ENCODE results near the gene PRPF19.

PRPF19 gene

DNA sequence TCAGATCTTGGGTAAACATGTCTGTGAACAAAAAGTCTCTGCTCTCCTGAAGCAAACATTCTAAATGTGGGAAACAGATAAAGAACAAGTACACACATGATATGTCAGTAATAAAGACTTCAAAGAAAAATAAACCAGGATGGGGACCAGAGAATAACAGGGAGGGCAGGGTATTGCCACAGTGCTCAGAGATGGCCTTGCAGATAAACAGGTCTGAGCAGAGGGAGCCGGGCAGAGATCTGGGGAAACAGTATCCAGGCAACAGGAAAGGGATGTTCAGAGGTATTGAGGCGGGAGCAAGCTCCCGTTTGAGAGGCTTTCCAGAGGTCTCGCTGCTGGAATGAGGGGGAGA, 61.5 kb downstream of the PRPF19 start:
- peak in 1 of 51 donors; percentile 12 for DNase-seq

DNA sequence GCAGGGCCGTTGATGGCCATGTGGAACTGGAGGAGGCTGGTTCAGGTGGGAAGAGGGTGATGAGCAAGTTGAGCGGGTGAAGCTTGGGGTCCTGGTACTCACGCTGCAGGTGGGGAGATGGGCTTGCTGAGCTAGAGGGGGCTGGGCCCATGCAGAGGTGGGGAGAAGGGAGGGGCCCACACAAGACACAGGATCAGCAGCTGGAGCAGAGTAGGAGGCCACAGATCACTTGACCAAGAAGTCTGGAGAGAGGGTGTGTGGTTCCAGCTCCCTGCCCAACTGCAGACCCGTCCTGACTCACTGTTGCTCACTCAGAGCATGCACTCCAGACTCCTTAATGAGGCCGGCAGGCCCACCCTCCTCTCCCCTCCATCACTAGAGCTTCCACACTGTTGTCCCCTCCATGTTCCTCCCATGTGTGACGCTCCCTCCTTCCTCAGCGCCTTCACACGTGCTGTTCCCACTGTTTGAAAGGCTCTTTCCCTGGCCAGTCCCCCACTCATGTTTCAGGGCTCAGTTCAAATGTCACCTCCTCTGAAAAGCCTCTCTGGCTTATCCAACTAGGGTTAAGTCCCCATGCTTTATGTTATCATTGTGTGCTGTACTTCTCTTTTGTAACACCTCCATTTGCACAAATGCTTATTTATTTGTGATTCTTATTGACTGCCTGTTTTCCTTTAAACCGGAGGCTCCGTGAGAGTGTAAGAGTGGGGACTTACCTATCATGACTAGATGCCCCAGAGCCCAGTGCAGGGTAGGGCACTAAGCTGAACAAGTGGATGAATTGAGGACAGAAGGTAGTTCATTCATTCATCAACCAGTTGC, 62.1 kb downstream of the PRPF19 start:
- DNase-seq: peak in 1 of 51 donors; percentile 12

DNA sequence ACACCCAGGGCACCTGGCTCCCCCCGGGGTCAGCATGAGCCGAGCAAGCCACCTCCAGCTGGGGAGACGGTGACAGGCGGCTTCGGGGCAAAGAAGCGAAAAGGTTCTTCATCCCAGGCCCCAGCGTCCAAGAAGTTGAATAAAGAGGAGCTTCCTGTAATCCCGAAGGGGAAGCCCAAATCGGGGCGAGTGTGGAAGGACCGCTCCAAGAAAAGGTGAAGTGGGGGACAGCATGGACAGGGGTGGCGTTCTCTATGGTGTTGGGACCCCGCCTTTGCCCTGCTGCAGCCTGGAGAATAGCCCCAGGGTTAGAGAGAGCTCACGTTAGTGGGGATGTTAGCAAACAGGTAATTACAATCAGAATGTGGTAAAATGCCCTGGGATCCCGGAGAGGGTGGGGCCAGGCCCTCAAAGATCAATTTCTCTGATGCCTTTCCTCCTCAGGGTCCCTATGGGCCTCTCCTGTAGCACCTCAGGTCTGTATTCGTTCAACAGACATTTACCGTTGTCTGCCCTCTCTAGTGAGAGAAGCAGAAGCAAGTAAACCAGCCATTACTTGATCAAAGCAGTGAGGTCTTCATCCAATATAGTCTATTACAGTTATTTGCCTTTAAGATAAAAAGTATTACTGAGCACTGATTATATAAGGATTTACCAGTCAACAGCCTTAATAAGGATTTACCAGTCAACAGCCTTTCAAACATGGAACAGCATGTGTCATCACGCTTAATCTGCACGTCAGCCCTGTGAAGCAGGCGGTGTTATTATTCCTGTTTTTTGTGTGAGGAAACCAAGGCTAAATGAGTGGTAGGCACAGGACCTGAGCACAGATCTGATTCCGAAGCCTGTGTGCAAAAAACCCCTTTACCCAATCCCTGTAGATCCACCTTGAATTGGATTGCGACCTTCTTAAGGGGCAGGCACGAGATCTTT, 63.5 kb downstream of the PRPF19 start:
- DNase-seq: peak in 2 of 51 donors; percentile 36 to 47

DNA sequence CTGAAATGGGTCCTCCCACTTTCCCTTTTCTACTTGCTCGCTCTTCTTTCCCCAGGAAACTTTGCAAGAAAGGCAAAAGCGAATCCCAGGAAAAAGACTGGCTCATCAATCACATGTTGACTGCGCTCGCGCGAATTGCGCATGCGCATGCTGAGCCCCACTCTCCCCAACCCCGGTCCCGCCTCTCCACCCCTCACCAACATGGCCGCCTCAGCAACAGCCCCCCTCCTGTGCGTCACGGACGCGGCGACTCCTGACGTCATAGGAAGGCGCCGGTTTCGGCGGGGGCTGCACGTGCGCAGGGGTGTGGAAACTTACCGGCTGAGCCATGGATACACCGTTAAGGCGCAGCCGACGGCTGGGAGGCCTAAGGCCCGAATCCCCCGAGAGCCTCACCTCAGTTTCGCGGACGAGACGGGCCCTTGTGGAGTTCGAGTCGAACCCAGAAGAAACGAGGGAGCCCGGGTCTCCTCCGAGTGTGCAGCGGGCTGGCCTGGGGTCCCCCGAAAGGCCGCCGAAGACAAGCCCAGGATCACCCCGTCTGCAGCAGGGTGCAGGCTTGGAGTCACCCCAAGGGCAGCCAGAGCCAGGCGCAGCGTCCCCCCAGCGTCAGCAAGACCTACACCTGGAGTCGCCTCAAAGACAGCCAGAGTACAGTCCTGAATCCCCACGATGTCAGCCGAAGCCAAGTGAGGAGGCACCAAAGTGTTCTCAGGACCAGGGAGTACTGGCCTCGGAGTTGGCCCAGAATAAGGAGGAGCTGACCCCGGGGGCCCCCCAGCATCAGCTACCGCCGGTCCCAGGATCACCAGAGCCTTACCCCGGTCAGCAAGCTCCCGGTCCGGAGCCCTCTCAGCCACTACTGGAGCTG, 64.4 kb downstream of the PRPF19 start, which contains the start of gene CCDC86:
CCDC86 (plus strand) TSS at position 317 of the 871 bp plus-strand sequence; CDS start at position 329, 12 bp downstream.
- DNase-seq: peak; percentile 76 to 98 (median 92)
